GM19035 (cell line): Measurements from ENCODE around the gene EXD3.

Experiments used
- ATAC-seq: cut with Tn5 transposase; IDR thresholded peaks from one replicate; pipeline ENCODE4 v1.9.1; 2021; ENCODE audit not compliant: unreplicated experiment

EXD3 gene

GRCh38 chr9:137276473-137277328, 146.3 kb downstream of the EXD3 start:
- ATAC-seq: no peak

GRCh38 chr9:137275588-137276472, 147.1 kb downstream of the EXD3 start:
- ATAC-seq: no peak

DNA sequence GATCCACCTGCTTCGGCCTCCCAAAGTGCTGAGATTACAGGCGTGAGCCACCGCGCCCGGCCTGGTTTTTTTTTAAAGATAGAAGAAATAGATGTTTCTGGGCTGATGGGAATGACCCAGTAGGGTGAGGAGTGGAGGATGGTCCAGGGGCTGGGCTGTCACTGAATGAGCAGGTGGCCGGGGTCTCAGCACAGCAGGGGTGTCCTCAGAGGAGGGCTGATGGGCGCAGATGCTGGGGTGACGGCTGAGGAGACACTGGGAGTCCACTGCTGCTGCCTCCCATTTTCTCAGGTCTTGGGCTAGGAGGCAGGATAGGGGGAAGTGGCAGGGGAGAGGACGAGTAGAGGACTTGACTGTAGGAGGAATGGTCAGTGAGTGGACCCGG, 147.8 kb downstream of the EXD3 start:
- no peak for ATAC-seq

DNA sequence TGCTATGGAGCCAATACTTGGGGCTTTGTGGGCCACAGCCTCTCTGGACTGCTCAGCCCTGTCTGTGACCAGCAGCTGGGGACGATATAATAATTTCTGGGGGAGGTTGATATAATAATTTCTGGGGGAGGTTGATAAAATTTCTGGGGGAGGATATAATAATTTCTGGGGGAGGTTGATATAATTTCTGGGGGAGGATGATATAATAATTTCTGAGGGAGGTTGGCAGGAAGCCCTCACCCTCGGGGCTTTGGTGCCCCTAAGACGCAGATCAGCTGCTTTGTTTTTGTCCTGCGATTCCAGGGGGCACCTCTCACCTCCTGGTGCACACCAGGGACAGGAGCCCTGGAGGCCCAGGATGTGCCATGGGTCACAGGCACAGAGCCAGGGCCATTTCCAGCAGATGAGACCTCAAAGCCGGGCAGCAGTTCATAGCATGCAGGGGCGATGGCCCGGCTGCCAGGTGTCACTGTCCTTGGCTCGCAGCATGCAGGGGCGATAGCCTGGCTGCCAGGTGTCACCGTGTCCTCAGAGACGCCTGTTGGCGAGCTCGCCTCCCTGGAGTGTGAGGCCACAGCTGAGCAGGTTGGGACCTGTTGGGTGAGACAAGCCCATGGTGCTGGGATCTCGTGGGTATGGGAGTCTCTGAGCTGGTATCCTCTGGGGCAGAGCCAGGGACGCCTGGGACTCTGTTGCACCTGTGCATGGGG, 149.2 kb downstream of the EXD3 start:
- ATAC-seq: no peak

GRCh38 chr9:137273095-137273490, 149.9 kb downstream of the EXD3 start:
- ATAC-seq: no peak

GRCh38 chr9:137272241-137273094, 150.5 kb downstream of the EXD3 start:
- no peak for ATAC-seq

- no peak for ATAC-seq
These were observed 151.3 kb downstream of the EXD3 start for GRCh38 chr9:137271696-137272076.

DNA sequence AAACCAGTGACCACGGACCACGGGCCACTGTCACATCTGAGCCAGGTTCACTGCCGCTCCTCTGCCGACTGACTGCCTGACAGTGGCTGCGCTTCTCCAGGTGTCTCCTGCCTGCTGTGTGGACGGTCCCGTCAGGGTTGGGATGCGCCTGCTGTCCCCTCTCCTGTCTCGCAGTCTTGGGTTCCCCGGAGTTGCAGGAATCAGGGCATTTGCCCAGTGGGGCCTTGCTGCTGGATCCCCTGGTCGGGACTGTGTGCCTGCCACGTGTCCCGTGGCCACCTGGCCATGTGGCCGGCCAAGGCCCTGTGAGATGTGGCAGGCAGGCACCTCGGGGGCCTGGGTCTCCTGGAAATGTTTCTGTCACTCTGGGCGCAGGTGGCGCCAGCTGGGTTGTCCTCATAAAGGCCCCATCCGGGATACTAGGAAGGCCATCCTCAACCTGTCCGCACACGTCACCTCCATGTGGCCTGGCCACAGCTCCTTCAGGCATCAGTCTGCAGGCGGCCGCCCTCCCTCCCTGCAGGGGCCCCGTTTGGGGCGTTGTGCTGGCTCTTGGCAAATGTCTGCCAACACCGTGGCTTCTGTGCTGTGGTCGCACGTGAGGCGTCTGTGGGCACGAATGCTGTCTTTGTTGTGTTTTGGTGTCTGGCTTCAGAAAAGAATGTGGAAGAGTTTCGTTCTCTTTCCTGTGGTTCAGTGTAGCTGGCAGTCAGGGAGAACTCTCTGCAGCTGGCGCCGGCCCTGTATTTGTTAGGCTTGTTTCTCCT, 151.8 kb downstream of the EXD3 start:
- no peak for ATAC-seq

DNA sequence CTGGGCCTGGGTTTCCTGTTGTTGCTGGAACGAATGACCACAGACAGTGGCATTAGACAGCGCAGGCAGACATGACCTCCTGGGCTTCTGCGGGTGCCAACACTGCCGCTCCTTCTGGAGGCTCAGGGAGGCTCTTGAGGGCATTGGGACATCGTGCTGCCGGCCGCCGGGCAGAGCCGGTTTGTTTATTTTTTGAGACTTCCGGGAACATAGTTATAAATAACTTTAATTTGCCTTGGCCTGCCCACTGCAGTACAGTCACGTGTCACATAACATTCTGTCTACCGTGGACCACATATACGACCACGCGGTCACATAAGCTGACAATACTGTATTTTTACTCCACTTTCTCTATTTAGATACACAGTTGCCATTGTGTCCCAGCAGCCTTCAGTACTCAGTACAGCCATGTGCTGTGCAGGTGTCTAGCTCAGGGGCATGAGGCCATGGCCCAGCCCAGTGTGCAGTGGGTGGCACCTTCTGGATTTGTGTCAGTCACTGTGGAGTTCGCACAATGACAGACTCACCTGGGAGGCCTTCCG, 153.7 kb downstream of the EXD3 start:
- ATAC-seq: no peak

- ATAC-seq: no peak
These were observed 154.3 kb downstream of the EXD3 start for GRCh38 chr9:137268538-137269201.

DNA sequence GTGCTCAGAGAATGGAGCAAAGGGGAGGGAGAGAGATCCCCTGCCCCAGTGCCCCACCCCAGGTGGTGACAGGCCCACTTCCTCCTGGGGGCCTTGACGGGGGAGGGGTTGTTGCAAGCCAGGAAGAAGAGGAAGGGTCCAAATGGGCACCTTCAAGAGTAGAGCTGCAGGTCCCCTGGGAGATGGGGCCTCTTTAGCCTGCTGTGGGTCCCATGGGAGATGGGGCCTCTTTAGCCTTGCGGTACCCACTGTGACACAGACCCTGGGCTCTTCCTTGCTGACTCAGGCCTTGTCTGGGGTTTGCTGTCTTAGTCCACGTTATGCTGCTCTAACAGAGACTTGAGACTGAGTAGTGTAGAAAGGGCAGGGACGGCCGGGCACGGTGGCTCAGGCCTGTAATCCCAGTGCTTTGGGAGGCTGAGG, 155.0 kb downstream of the EXD3 start:
- ATAC-seq: no peak

GRCh38 chr9:137266585-137267453, 156.1 kb downstream of the EXD3 start:
- no peak for ATAC-seq

DNA sequence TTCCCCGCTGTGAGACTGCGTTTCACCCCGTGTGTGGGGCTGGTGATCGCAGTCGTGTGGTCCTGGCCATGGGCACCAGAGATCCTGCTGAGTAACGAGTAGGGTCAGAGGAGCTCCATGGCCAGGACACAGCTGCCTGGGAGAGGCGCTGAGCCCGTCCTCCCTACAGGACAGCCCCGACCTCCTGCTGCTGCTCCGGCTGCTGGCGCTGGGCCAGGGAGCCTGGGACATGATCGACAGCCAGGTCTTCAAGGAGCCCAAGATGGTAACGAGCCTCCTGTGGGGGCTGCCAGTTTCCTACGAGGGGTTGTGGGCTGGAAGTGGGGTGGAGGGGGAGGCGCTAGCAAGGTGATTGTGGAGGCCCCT, 156.8 kb downstream of the EXD3 start:
- ATAC-seq: no peak

DNA sequence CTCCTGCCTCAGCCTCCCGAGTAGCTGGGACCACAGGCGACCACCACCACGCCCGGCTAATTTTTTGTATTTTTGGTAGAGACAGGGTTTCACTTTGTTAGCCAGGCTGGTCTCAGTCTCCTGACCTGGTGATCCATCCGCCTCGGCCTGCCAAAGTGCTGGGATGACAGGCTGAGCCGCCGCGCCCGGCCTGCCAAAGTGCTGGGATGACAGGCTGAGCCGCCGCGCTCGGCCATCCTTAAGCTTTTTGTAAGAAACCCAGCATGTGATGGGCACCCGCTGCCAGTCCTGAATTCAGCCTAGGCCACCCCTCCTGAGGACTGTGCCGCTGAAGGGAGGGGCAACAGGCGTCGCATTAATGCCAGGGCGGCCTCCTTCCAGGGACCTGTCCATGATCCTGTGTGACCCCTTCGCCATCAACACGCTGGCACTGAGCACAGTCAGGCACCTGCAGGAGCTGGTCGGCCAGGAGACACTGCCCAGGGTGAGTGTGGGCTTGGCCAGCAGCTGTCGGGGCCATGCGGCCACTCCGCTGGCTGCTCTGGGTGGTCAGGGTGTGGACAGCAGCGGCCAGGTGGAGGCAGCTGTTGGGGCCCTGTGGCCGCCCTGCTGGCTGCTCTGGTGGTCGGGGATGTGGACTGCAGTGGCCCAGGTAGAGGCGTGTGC, 157.3 kb downstream of the EXD3 start:
- ATAC-seq: no peak

DNA sequence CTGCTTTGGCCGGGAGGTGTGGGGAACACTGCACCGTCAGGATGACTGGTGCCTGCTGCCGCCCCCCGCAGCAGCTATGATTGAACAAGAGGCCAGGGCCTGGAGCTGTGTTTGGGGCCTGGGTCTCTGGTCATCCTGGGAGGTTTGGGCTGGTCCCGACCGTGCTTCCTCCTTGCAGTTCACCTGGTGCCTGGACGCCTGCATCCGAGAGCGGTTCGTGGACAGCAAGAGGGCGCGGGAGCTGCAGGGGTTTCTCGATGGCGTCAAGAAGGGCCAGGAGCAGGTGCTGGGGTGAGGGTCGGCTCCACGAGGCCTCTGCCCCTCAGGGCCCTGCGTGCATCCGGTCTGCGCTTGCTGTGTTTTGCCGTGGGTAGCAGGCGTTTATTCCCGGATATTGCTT, 158.9 kb downstream of the EXD3 start:
- no peak for ATAC-seq

DNA sequence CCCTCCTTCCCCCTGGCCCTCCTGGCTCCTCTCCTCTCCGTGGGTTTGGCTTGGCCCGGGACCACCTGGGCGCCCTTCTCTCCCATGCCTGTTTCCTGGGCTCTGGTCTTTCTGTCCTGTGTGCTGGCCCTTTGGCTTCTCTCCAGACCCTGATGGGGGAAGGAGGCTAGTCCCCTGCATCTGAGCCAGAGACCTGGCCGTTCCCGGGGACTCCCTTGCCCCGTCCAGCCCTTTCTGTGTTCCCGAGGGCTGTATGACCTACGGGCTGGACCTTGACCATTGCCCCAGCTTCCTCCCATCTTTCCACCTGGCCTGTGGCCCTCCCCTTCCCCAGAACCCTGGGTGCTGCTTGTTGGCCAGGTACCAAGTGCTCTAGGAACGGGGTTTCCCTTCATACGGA, 159.5 kb downstream of the EXD3 start:
- ATAC-seq: no peak

DNA sequence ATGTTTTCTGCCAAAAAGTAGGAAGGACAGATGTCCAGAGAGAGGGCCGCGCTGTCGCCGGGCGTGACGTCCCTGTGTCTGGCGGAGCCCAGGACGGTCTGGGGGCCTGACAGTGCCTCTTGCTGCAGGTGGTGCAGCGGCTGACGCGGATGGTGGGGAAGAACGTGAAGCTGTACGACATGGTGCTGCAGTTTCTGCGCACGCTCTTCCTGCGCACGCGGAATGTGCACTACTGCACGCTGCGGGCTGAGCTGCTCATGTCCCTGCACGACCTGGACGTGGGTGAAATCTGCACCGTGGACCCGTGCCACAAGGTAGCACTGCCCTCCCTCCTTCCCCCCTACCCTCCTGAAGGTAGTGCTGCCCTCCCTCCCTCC, 160.1 kb downstream of the EXD3 start:
- no peak for ATAC-seq
